ENCODE data around the gene METTL21C. TPM values are rescaled to one million over a fixed set of nuclear protein-coding genes. Genes with fewer than 3 reads are reported as not detected.
A peak's percentile ranks its signal among the peaks of the same experiment; 100 is the strongest.

Gene METTL21C
- total RNA-seq, result not detected
- polyA plus RNA-seq, result not detected
- long read RNA-seq, donor 1, result 0 reads
- long read RNA-seq, donor 2, result 0 reads

DNA sequence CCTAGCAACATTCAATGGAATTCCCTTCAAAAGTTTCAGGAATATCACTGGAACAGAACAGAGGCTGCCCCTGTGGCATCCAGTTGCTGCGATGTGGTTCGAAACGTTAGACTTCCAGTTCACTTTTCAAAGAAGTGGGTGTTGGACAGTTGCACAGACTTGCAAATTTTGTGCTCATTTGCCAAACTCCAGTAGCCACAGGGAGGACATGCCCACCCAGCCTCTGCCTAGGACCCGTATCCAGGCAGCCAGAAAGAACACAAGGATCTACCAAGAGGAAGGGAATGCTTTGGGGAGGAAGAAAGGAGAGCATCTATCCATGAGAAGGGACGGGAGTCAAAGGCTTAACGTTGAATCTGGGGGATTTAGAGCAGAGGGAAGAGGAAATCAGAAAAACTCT is at the start of gene METTL21C:
Gene METTL21C (minus strand): TSS at position 108 of the 400 bp plus-strand sequence. CDS start 546 bp downstream, outside the sequence.
- 77 to 81% methylated on average over 6 of the region's 6 CpGs for WGBS, 2 donors
- H3K36me3 ChIP-seq (ENCODE audit: control insufficient read depth in 1 of 2, insufficient read depth in 2 of 2, low read length in 1 of 2), result no peaks in the 10 kb centered on the region
- no peak within 1 kb of the TSS for H3K27ac ChIP-seq (ENCODE audit: low read depth in 1 of 2, low read length in 2 of 2)
- no peak for DNase-seq
- peaks cover 0 to 1% of the 10 kb centered on the region in 2 donors for H3K27me3 ChIP-seq (ENCODE audit: control insufficient read depth in 1 of 2, insufficient read depth in 2 of 2, low read length in 1 of 2)
- ATAC-seq (ENCODE audit: low FRiP score), result no peak
- intact Hi-C loops (cut with DNase I), result no loop called here
- H3K4me3 ChIP-seq (ENCODE audit: low read length in 2 of 2), result no peak within 1 kb of the TSS
- peaks cover 8% of the 10 kb centered on the region for H3K9me3 ChIP-seq (ENCODE audit: control insufficient read depth, low read length)
- no peaks in the 10 kb centered on the region for H3K4me1 ChIP-seq (ENCODE audit: control insufficient read depth in 1 of 2, insufficient read depth in 2 of 2, low read length in 2 of 2)

DNA sequence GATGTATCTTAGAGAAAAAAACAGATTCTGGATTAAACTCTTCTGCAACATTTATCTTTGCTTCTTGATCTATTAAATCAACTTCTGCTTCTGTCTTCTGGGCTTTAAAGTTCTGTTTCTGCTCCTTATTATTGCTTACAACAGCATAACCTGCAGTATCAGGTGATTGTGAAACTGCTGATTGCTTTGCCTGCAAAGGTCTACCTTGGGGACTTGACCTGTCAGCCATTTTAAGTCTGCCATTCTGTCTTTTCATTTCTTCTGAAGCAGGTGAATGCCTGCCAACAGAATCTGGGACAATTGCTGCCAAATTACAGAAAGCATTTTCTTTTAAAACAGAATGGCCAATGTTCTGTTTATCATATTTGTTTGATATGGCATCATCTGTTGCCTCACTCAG is 47.7 kb upstream of the METTL21C start:
- no peaks in the 10 kb centered on the region for H3K27me3 ChIP-seq (ENCODE audit: control insufficient read depth in 1 of 2, insufficient read depth in 2 of 2, low read length in 1 of 2)
- H3K36me3 ChIP-seq (ENCODE audit: control insufficient read depth in 1 of 2, insufficient read depth in 2 of 2, low read length in 1 of 2), result no peaks in the 10 kb centered on the region
- ATAC-seq (ENCODE audit: low FRiP score), result no peak
- no peak overlapping the region for H3K27ac ChIP-seq (ENCODE audit: low read depth in 1 of 2, low read length in 2 of 2)
- intact Hi-C loops (cut with DNase I), result no loop called here
- H3K9me3 ChIP-seq (ENCODE audit: control insufficient read depth, low read length), result peaks cover 6% of the 10 kb centered on the region
- DNase-seq, result no peak
- no peak overlapping the region for H3K4me3 ChIP-seq (ENCODE audit: low read length in 2 of 2)
- no peaks in the 10 kb centered on the region for H3K4me1 ChIP-seq (ENCODE audit: control insufficient read depth in 1 of 2, insufficient read depth in 2 of 2, low read length in 2 of 2)

- no peak for DNase-seq
- H3K9me3 ChIP-seq (ENCODE audit: control insufficient read depth, low read length), result peaks cover 7% of the 10 kb centered on the region
- no peak for ATAC-seq (ENCODE audit: low FRiP score)
- 60 to 66% methylated on average over 1 of the region's 1 CpG for WGBS, 2 donors
- no peaks in the 10 kb centered on the region for H3K27me3 ChIP-seq (ENCODE audit: control insufficient read depth in 1 of 2, insufficient read depth in 2 of 2, low read length in 1 of 2)
- no peak overlapping the region for H3K27ac ChIP-seq (ENCODE audit: low read depth in 1 of 2, low read length in 2 of 2)
- H3K36me3 ChIP-seq (ENCODE audit: control insufficient read depth in 1 of 2, insufficient read depth in 2 of 2, low read length in 1 of 2), result no peaks in the 10 kb centered on the region
- H3K4me3 ChIP-seq (ENCODE audit: low read length in 2 of 2), result no peak overlapping the region
- no peaks in the 10 kb centered on the region for H3K4me1 ChIP-seq (ENCODE audit: control insufficient read depth in 1 of 2, insufficient read depth in 2 of 2, low read length in 2 of 2)
- intact Hi-C loops (cut with DNase I), result no loop called here
Measured at GRCh38 chr13:102742101-102742500, 47.3 kb upstream of the METTL21C start.

DNA sequence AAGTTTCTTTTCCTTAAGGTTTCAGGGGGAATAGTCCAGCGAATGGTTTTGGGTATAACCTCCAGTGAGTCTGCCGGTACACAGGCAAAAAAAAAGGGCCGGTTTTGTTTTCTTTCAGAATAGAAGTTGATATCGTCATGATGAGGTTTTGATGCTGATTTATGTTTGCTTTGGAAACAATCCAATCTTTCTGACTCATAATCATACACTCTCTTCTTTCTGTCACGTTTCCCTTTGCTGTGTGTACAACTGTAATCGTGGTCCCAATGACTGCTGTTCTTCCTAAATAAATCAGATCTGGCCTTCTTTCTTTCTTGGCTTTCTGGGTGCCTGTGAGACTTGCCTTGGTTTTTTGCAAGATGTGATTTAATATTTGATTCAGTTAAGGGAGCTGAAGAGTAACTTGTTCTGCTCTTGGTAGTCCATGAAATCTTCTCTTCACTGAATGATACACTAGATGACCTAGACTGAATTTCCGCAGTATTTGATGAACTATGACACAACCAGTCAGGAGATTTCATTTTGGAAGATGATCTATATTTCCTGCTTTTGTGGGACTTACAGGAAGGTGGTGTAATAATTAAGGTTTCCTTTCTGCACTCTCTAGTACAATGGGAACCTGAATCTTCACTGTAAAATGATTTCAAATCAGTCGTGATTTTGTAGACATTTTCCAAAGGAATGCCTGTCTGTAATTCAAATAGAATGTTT is 34.9 kb upstream of the METTL21C start:
- Histone ChIP-seq H3K36me3 (ENCODE audit: control insufficient read depth in 1 of 2, insufficient read depth in 2 of 2, low read length in 1 of 2) (no peaks in the 10 kb centered on the region), H3K9me3 (ENCODE audit: control insufficient read depth, low read length) (peaks cover 6% of the 10 kb centered on the region), H3K4me1 (ENCODE audit: control insufficient read depth in 1 of 2, insufficient read depth in 2 of 2, low read length in 2 of 2) (no peaks in the 10 kb centered on the region), H3K4me3 (ENCODE audit: low read length in 2 of 2) (no peak overlapping the region), H3K27ac (ENCODE audit: low read depth in 1 of 2, low read length in 2 of 2) (no peak overlapping the region), H3K27me3 (ENCODE audit: control insufficient read depth in 1 of 2, insufficient read depth in 2 of 2, low read length in 1 of 2) (peaks cover 0 to 2% of the 10 kb centered on the region in 2 donors)
- ATAC-seq (ENCODE audit: low FRiP score) (peak; percentile 29), DNase-seq (no peak)
- WGBS, 2 donors, result 29 to 31% methylated on average over 8 of the region's 8 CpGs
- intact Hi-C loops (cut with DNase I), result no loop called here

DNA sequence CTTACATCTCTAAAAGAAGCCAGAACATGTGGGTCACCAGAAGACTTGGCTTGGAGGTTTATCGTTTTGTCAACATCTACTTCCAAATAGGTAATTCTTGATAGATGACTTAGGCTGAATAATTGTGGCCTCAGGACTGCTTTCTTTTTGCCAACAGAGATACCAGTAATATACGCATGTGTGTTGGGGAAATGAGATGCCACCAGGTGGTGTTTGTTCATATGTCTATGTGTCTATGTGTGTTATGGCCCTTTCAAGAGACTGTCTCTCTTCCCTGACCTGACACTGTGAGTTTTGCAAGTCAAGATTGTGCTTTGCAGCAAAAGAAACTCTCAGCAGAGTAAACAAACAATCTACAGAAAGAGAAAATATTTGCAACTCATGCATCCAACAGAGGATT is 31.6 kb upstream of the METTL21C start:
- Histone ChIP-seq H3K27ac (ENCODE audit: low read depth in 1 of 2, low read length in 2 of 2) (no peak overlapping the region), H3K4me3 (ENCODE audit: low read length in 2 of 2) (no peak overlapping the region), H3K9me3 (ENCODE audit: control insufficient read depth, low read length) (no peaks in the 10 kb centered on the region), H3K4me1 (ENCODE audit: control insufficient read depth in 1 of 2, insufficient read depth in 2 of 2, low read length in 2 of 2) (peaks cover 0 to 2% of the 10 kb centered on the region in 2 donors), H3K27me3 (ENCODE audit: control insufficient read depth in 1 of 2, insufficient read depth in 2 of 2, low read length in 1 of 2) (peaks cover 0 to 1% of the 10 kb centered on the region in 2 donors), H3K36me3 (ENCODE audit: control insufficient read depth in 1 of 2, insufficient read depth in 2 of 2, low read length in 1 of 2) (no peaks in the 10 kb centered on the region)
- ATAC-seq (ENCODE audit: low FRiP score) (no peak), DNase-seq (no peak)
- intact Hi-C loops (cut with DNase I), result no loop called here
- 76 to 79% methylated on average over 2 of the region's 2 CpGs for WGBS, 2 donors

DNA sequence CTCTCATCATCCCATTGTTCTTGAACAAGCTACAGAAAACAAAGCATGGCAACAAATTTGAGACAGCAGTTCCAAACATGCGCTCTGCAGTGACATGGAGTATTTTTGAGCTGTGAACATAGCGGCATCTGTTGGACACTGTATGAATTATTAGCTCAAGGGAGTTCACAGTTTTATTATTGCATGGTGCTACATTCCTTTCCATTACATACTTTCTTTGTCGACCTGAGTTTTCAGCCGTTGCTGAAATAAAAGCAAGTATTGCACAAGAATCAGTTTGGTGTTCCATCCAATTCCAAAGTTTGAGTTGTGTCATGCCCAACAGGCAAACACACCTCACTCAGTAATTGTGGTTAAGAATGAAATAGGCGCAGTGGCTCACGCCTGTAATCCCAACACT is 30.1 kb upstream of the METTL21C start:
- Histone ChIP-seq H3K4me1 (ENCODE audit: control insufficient read depth in 1 of 2, insufficient read depth in 2 of 2, low read length in 2 of 2) (peaks cover 0 to 2% of the 10 kb centered on the region in 2 donors), H3K36me3 (ENCODE audit: control insufficient read depth in 1 of 2, insufficient read depth in 2 of 2, low read length in 1 of 2) (no peaks in the 10 kb centered on the region), H3K27ac (ENCODE audit: low read depth in 1 of 2, low read length in 2 of 2) (no peak overlapping the region), H3K9me3 (ENCODE audit: control insufficient read depth, low read length) (no peaks in the 10 kb centered on the region), H3K27me3 (ENCODE audit: control insufficient read depth in 1 of 2, insufficient read depth in 2 of 2, low read length in 1 of 2) (peaks cover 0 to 1% of the 10 kb centered on the region in 2 donors), H3K4me3 (ENCODE audit: low read length in 2 of 2) (no peak overlapping the region)
- no peak for DNase-seq
- intact Hi-C loops (cut with DNase I), result loop anchor here (5.0 kb wide), 1 partner anchor 143 kb away; no protein-coding TSS in a partner anchor
- peak; percentile 79 for ATAC-seq (ENCODE audit: low FRiP score)
- WGBS, 2 donors, result 37 to 44% methylated on average over 6 of the region's 6 CpGs

GRCh38 chr13:102721800-102722231 is 27.0 kb upstream of the METTL21C start:
- H3K27me3 ChIP-seq (ENCODE audit: control insufficient read depth in 1 of 2, insufficient read depth in 2 of 2, low read length in 1 of 2), result peaks cover 0 to 1% of the 10 kb centered on the region in 2 donors
- DNase-seq (no peak), ATAC-seq (ENCODE audit: low FRiP score) (no peak)
- H3K27ac ChIP-seq (ENCODE audit: low read depth in 1 of 2, low read length in 2 of 2), result no peak overlapping the region
- 43 to 77% methylated on average over 1 of the region's 1 CpG for WGBS, 2 donors
- H3K36me3 ChIP-seq (ENCODE audit: control insufficient read depth in 1 of 2, insufficient read depth in 2 of 2, low read length in 1 of 2), result no peaks in the 10 kb centered on the region
- H3K9me3 ChIP-seq (ENCODE audit: control insufficient read depth, low read length), result peaks cover 2% of the 10 kb centered on the region
- H3K4me1 ChIP-seq (ENCODE audit: control insufficient read depth in 1 of 2, insufficient read depth in 2 of 2, low read length in 2 of 2), result peaks cover 0 to 2% of the 10 kb centered on the region in 2 donors
- intact Hi-C loops (cut with DNase I), result loop anchor here (5.0 kb wide), 1 partner anchor 140 kb away; no protein-coding TSS in a partner anchor
- H3K4me3 ChIP-seq (ENCODE audit: low read length in 2 of 2), result no peak overlapping the region

DNA sequence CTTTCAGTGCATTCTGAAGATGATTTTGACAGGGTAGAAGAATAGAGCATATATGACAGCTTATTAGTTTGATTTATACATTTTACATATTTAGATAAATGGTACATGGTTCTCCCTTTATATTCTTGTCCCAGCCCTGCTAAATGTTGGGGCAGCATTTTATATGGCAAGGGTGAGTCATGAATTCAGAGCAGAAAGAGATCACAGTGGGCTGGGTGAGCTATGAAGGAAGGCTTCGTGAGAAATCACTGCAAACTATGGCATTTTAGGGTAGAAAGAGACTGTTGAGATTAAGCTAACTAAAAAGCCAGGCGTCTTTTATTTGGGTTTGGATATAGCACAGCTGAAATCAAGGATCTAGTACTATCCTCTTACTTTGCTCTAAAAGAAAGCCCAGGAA is 23.9 kb upstream of the METTL21C start:
- H3K27ac ChIP-seq (ENCODE audit: low read depth in 1 of 2, low read length in 2 of 2), result no peak overlapping the region
- peaks cover 0 to 2% of the 10 kb centered on the region in 2 donors for H3K4me1 ChIP-seq (ENCODE audit: control insufficient read depth in 1 of 2, insufficient read depth in 2 of 2, low read length in 2 of 2)
- intact Hi-C loops (cut with DNase I), result no loop called here
- ATAC-seq (ENCODE audit: low FRiP score) (no peak), DNase-seq (no peak)
- H3K9me3 ChIP-seq (ENCODE audit: control insufficient read depth, low read length), result peaks cover 2% of the 10 kb centered on the region
- no peak overlapping the region for H3K4me3 ChIP-seq (ENCODE audit: low read length in 2 of 2)
- H3K27me3 ChIP-seq (ENCODE audit: control insufficient read depth in 1 of 2, insufficient read depth in 2 of 2, low read length in 1 of 2), result peaks cover 0 to 1% of the 10 kb centered on the region in 2 donors
- 65 to 72% methylated on average over 2 of the region's 2 CpGs for WGBS, 2 donors
- no peaks in the 10 kb centered on the region for H3K36me3 ChIP-seq (ENCODE audit: control insufficient read depth in 1 of 2, insufficient read depth in 2 of 2, low read length in 1 of 2)

GRCh38 chr13:102715447-102715846 is 20.6 kb upstream of the METTL21C start:
- ATAC-seq (ENCODE audit: low FRiP score), result no peak
- H3K27ac ChIP-seq (ENCODE audit: low read depth in 1 of 2, low read length in 2 of 2), result no peak overlapping the region

More at GRCh38 chr13:102715447-102715846, 20.6 kb upstream of the METTL21C start:
- intact Hi-C loops (cut with DNase I), result no loop called here
- H3K4me1 ChIP-seq (ENCODE audit: control insufficient read depth in 1 of 2, insufficient read depth in 2 of 2, low read length in 2 of 2), result no peaks in the 10 kb centered on the region
- no peak overlapping the region for H3K4me3 ChIP-seq (ENCODE audit: low read length in 2 of 2)
- peaks cover 2% of the 10 kb centered on the region for H3K9me3 ChIP-seq (ENCODE audit: control insufficient read depth, low read length)
- H3K27me3 ChIP-seq (ENCODE audit: control insufficient read depth in 1 of 2, insufficient read depth in 2 of 2, low read length in 1 of 2), result no peaks in the 10 kb centered on the region
- no peak for DNase-seq
- H3K36me3 ChIP-seq (ENCODE audit: control insufficient read depth in 1 of 2, insufficient read depth in 2 of 2, low read length in 1 of 2), result no peaks in the 10 kb centered on the region
- 62 to 65% methylated on average over 1 of the region's 1 CpG for WGBS, 2 donors
